Smooth muscle cell of the brain vasculature (primary cell): ENCODE results near the gene ZC3H10.
"Not testable (repeated sequence)": the region's sequence is repeated elsewhere in the genome, so short reads cannot be mapped to it uniquely, and the experiment has no call there.

Source experiments
- DNase-seq: peaks from one replicate; pipeline ENCODE4 v3.0.0-alpha.2; 2012; ENCODE audit warnings: low read depth, low spot score

The ZC3H10 gene

GRCh38 chr12:56154246-56154771 is 36.2 kb downstream of the ZC3H10 start:
- DNase-seq, result no peak

- no peak for DNase-seq
Measured at GRCh38 chr12:56154818-56155217, 36.8 kb downstream of the ZC3H10 start.

DNA sequence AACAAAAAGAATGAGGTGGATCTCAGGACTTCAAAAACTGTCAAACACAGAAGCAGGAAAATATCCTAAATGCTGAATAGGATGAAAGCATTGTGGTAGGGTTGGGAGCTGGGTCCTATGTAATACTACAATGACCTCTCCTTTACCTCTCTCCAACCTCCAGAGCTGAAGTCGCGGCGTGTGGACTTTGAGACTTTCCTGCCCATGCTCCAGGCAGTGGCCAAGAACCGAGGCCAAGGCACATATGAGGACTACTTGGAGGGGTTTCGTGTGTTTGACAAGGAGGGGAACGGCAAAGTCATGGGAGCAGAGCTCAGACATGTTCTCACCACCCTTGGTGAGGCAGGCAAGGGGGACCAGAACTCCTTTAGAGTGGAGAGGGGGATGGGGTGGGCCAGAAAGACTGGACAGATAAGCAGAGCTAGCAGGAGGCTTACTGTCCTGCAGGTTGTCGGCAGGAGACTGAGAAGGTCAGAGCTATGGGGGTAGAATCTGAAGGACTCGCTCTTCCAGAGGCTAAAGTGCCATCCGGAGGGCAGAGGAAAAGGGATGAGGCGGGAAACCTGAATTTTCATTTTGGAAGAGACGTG is 37.3 kb downstream of the ZC3H10 start:
- DNase-seq, result no peak

GRCh38 chr12:56156464-56157200 is 38.6 kb downstream of the ZC3H10 start:
- not testable (repeated sequence) for DNase-seq

DNA sequence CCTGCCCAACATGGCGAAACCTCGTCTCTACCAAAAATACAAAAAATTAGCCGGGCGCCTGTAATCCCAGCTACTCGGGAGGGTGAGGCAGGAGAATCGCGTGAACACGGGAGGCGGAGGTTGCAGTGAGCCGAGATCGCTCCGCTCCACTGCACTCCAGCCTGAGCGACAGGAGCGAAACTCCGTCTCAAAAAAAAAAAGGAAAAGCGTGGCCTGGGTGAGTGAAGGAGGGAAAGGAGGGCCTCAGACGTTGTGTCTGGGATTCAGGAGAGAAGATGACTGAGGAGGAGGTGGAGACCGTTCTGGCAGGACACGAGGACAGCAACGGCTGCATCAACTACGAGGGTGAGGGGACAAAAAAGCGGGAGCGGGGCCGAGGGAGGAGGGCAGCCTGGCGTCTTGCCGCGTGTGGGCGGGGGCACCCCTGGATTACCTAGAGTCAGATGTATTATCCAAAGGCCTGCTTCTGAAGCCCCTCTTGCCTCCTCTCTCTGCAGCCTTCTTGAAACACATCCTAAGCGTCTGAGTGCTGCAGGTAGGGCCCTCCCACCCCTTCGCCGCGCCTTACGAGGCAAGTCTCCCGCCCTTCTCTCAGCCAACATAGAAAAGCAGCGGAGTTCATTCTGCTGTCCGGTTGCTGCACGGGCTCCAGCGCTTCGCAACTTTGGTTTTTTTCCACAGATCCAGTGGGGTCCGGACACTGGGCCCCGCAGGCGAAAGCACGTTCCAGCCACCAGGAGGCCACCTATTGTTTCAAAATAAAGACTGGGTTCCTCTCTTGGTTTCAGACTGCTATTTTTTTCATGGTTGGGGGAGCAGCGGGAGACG is 39.3 kb downstream of the ZC3H10 start:
- DNase-seq, result peak; percentile 69

- DNase-seq, result peak; percentile 96
Measured at GRCh38 chr12:56158029-56158925, 40.2 kb downstream of the ZC3H10 start, which contains the start of gene MYL6. TSS of gene MYL6 (plus strand) at chr12:56158359. CDS start at chr12:56158402, 43 bp downstream.

- no peak for DNase-seq
Measured at GRCh38 chr12:56158926-56159461, 40.9 kb downstream of the ZC3H10 start.

GRCh38 chr12:56159482-56160192 is 41.6 kb downstream of the ZC3H10 start:
- DNase-seq, result no peak

DNA sequence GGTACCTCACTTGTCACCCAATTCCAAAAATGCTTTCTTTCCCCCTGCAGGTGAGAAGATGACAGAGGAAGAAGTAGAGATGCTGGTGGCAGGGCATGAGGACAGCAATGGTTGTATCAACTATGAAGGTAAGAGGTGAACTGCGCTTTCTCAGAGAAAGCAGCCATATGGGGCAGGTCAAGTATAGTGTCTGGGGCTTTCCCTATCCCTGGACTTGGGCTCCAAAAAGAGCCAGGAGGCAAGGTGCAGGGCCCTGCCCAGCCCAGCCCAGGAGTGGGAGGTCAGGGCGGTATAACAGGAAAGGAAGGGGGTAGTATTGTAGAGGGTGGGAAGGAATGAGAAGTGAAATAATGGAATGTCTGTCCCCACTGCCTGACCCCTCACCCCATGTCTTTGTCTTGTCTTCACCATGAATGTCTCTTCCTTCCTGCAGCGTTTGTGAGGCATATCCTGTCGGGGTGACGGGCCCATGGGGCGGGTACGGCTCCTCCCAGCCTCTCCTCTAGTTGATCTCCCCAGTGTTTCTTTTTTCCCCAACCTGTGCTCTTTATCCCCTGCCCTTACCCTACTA is 42.2 kb downstream of the ZC3H10 start:
- DNase-seq, result no peak

DNA sequence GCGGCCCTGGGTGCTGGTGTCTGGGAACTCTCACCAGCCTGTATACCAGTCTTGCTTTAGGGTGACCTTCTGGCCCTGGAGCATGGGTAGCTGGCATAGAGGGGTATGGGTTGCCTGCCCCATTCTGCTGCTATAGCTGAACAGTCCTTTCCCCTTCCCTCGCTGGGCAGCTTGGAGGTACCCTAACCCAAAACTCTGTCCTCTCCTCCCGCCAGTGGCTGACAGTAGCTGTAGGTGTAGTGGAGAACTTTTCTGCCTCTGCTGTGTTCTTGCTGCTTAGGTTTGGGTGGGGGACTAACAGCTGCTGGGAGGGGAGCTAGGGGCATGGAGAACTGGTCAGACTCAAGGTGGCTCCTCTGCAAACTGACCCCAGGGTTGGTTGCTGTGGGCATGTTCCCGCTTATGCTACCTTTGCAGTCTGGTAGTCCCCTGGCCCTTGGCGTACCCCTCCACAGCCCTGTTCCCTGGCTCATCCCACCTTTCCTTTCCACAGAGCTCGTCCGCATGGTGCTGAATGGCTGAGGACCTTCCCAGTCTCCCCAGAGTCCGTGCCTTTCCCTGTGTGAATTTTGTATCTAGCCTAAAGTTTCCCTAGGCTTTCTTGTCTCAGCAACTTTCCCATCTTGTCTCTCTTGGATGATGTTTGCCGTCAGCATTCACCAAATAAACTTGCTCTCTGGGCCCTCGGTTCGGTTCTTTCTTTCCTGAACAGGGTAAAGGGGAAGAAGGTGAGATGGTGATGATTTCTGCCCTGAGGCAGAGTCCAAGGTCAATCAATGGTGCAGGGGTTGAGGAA is 43.0 kb downstream of the ZC3H10 start:
- DNase-seq, result no peak

- DNase-seq, result no peak
Measured at GRCh38 chr12:56161690-56162351, 43.8 kb downstream of the ZC3H10 start.

GRCh38 chr12:56162468-56163290 is 44.6 kb downstream of the ZC3H10 start:
- no peak for DNase-seq

GRCh38 chr12:56163533-56164344 is 45.7 kb downstream of the ZC3H10 start:
- no peak for DNase-seq

GRCh38 chr12:56164345-56164729 is 46.3 kb downstream of the ZC3H10 start:
- no peak for DNase-seq

DNA sequence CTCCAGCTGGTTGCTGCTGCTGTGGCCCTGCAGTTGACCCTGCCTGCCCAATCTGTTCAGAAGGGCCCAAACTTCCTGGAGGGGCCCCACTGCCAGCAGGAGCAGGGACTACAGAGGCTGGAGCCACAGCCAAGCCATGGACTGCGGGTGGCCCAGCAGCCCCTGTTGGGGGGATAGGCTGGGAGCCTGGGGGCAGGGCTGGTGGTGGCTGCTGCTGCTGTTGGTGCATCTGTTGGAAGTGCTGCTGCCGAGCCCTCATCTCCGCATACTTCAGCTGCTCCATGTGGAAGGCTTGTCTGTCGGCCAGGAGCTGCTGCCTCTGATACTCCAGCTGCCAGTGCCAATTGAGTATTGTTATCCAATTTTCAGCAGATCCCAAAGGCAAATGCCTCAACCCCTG is 47.3 kb downstream of the ZC3H10 start:
- no peak for DNase-seq

- no peak for DNase-seq
Measured at GRCh38 chr12:56169229-56169759, 51.2 kb downstream of the ZC3H10 start.

DNA sequence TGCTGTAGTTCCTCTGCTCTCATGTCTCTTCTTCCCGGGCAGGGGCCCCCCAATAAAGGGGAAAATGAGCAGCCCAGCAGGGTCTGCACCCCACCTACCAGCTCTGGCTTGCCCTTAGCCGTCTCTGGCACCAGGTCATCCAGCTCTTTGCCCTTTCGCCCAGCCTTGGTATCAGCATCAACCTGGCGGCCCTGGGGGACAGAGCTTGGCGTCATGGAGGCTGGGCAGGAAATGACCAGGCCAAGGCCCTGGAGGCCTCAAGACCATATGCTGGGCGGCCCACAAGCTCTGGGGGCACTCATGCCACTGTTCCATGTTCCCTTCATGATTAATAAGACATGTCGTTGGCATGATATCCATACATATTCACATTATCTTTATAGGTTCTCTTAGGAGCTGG is 54.8 kb downstream of the ZC3H10 start:
- DNase-seq, result no peak
